PC-3 (cell line): ENCODE data around the gene DST. TPM values are rescaled to one million over a fixed set of nuclear protein-coding genes. Genes with fewer than 3 reads are reported as not detected.

Experiments used
- ATAC-seq: fragments of 200-7000 bp; cut with Tn5 transposase; 2 replicates; pipeline ENCODE4 v1.9.1; 2020; ENCODE audit warnings: mild to moderate bottlenecking, moderate library complexity
- BruUV-seq: library from RNA; stranded (reverse); fragments of 400-500 nt; replicated peaks from 2 replicates; lab custom pipeline; 2021; lab: Mats Ljungman, UMichigan
- CTCF ChIA-PET: fragments of 300-600 bp; sonication (Branson Sonifier 250); formaldehyde crosslinking; loops from one replicate; lab custom pipeline; 2022; ENCODE audit warnings: antibody characterized with exemption; lab: Charles Lee
- POLR2A ChIA-PET: fragments of 300-600 bp; sonication (Branson Sonifier 250); formaldehyde crosslinking; loops from one replicate; lab custom pipeline; 2022; ENCODE audit warnings: antibody characterized with exemption; ENCODE audit not compliant: unreplicated experiment; lab: Charles Lee
- DNase-seq: peaks from one replicate; pipeline ENCODE4 v3.0.0-alpha.2; 2015
- H2AFZ ChIP-seq: fragments of 300-600 bp; sonication (generic); 2 replicates; pipeline ENCODE4 v1.6.0; 2016; ENCODE audit warnings: antibody characterized with exemption, low read length
- H3F3A ChIP-seq: fragments of 300-600 bp; sonication (generic); one replicate; pipeline ENCODE4 v1.6.0; 2017; ENCODE audit warnings: antibody characterized with exemption, low read length, control low read depth, mild to moderate bottlenecking; ENCODE audit not compliant: unreplicated experiment
- H3K27ac ChIP-seq: fragments of 300-600 bp; sonication (generic); 2 replicates; pipeline ENCODE4 v1.5.1; 2016; ENCODE audit warnings: mild to moderate bottlenecking, low read length
- H3K27me3 ChIP-seq: fragments of 300-600 bp; sonication (generic); 2 replicates; pipeline ENCODE4 v1.6.1; 2016; ENCODE audit warnings: low read length, mixed read lengths
- H3K36me3 ChIP-seq: fragments of 300-600 bp; sonication (generic); 2 replicates; pipeline ENCODE4 v1.6.1; 2016; ENCODE audit warnings: low read depth, mixed run types, low read length, mixed read lengths
- H3K4me1 ChIP-seq: fragments of 300-600 bp; sonication (generic); 2 replicates; pipeline ENCODE4 v1.5.1; 2016; ENCODE audit warnings: low read length; ENCODE audit not compliant: insufficient read depth
- H3K4me2 ChIP-seq: fragments of 300-600 bp; sonication (generic); 2 replicates; pipeline ENCODE4 v1.6.0; 2016; ENCODE audit warnings: low read length
- H3K4me3 ChIP-seq: fragments of 300-600 bp; sonication (generic); 2 replicates; pipeline ENCODE4 v1.5.1; 2016; ENCODE audit warnings: mild to moderate bottlenecking, low read length, mixed read lengths
- H3K79me2 ChIP-seq: fragments of 300-600 bp; sonication (generic); 2 replicates; pipeline ENCODE4 v1.6.1; 2017; ENCODE audit warnings: low read length, mixed read lengths
- H3K9ac ChIP-seq: fragments of 300-600 bp; sonication (generic); 2 replicates; pipeline ENCODE4 v1.6.0; 2016; ENCODE audit warnings: mild to moderate bottlenecking, low read length
- H3K9me2 ChIP-seq: fragments of 300-600 bp; sonication (generic); replicated peaks from 2 replicates; pipeline ENCODE4 v1.6.1; 2016; ENCODE audit warnings: mixed run types, low read length, mixed read lengths
- H3K9me3 ChIP-seq: fragments of 300-600 bp; sonication (generic); 2 replicates; pipeline ENCODE4 v1.6.1; 2016; ENCODE audit warnings: low read length, mixed read lengths
- H4K20me1 ChIP-seq: fragments of 300-600 bp; sonication (generic); 2 replicates; pipeline ENCODE4 v1.6.1; 2016; ENCODE audit warnings: low read length, mixed read lengths
- EZH2 ChIP-seq: fragments of 300-600 bp; sonication (generic); IDR thresholded peaks from one replicate; pipeline ENCODE4 v1.6.1; 2017; ENCODE audit warnings: antibody characterized with exemption, mild to moderate bottlenecking, low read length; ENCODE audit not compliant: unreplicated experiment
- EZH2phosphoT487 ChIP-seq: fragments of 300-600 bp; sonication (generic); IDR thresholded peaks from 2 replicates; pipeline ENCODE4 v1.6.1; 2018; ENCODE audit warnings: mild to moderate bottlenecking, antibody characterized with exemption, low read length, borderline replicate concordance
- intact Hi-C: fragments of 100-400 bp; cut with micrococcal nuclease; formaldehyde crosslinking; loops from 2 replicates; pipeline ENCODE4 v1.9.0; 2023
- total RNA-seq: library from RNA; depleted of rRNA; stranded (reverse); fragments of >200 nt; gene quantifications from 2 replicates; pipeline ENCODE4 v1.2.3, GENCODE V29; 2014
- TF ChIP-seq, protein P1 (sequence below): fragments of 300-600 bp; sonication (generic); conservative IDR thresholded peaks from 2 replicates; pipeline ENCODE4 v1.5.1; 2017; ENCODE audit warnings: antibody characterized with exemption, low read depth, mild to moderate bottlenecking, low read length

DST gene
- total RNA-seq, 1 experiment from 2014 or later: 81.5 TPM

- no TSS peak for BruUV-seq
- ATAC-seq (no peak), DNase-seq (no peak)
- Histone ChIP-seq H3K27me3 (no peaks in the 10 kb centered on the region), H3F3A (no peaks in the 10 kb centered on the region), H3K9ac (no peak overlapping the region), H3K36me3 (no peaks in the 10 kb centered on the region), H3K9me2 (no peaks in the 10 kb centered on the region), H4K20me1 (no peaks in the 10 kb centered on the region), H3K4me2 (no peak overlapping the region), H3K79me2 (peaks cover 38% of the 10 kb centered on the region), H3K27ac (no peak overlapping the region), H3K4me1 (peaks cover 96% of the 10 kb centered on the region), H3K4me3 (no peak overlapping the region), H3K9me3 (no peaks in the 10 kb centered on the region), H2AFZ (no peak overlapping the region)
- intact Hi-C loops: no loop called here
- TF ChIP-seq, protein P1, sequence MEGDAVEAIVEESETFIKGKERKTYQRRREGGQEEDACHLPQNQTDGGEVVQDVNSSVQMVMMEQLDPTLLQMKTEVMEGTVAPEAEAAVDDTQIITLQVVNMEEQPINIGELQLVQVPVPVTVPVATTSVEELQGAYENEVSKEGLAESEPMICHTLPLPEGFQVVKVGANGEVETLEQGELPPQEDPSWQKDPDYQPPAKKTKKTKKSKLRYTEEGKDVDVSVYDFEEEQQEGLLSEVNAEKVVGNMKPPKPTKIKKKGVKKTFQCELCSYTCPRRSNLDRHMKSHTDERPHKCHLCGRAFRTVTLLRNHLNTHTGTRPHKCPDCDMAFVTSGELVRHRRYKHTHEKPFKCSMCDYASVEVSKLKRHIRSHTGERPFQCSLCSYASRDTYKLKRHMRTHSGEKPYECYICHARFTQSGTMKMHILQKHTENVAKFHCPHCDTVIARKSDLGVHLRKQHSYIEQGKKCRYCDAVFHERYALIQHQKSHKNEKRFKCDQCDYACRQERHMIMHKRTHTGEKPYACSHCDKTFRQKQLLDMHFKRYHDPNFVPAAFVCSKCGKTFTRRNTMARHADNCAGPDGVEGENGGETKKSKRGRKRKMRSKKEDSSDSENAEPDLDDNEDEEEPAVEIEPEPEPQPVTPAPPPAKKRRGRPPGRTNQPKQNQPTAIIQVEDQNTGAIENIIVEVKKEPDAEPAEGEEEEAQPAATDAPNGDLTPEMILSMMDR: no peak
- TF ChIP-seq EZH2phosphoT487 (no peak), EZH2 (no peak)
- CTCF ChIA-PET: no interaction called here
- POLR2A ChIA-PET: no interaction called here
Measured at GRCh38 chr6:56687551-56687950, 44.9 kb upstream of the DST start.

DNA sequence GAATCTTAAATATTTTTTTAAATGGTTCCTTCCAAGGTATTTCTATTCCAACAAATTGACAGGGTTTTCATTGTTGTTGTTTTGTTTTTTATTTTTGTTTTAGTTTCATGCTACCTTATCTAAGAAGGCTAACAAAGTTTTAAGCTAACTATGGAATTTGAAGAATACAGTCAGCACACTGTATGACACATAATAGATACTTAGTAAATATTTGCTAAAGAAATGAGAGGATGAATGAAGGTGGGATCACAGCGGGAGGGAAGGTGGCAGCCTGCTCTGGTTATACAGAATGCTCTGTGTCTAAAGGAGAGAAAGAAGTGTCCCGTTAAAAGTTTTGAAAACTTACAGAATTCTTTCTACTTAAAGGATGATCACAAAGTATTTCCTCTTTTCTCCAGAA, 43.7 kb upstream of the DST start:
- TF ChIP-seq EZH2 (no peak), EZH2phosphoT487 (no peak)
- TF ChIP-seq, protein P1: no peak
- intact Hi-C loops: no loop called here
- no peak overlapping the region for H2AFZ ChIP-seq
- peak; percentile 63 for DNase-seq
- H4K20me1 ChIP-seq: no peaks in the 10 kb centered on the region
- peaks cover 49% of the 10 kb centered on the region for H3K79me2 ChIP-seq
- no peaks in the 10 kb centered on the region for H3K36me3 ChIP-seq
- peak overlapping the region; percentile 60 for H3K4me2 ChIP-seq
- peak overlapping the region; percentile 16; the same call in 1 of the 2 replicates for H3K4me3 ChIP-seq
- peaks cover 87% of the 10 kb centered on the region for H3K4me1 ChIP-seq
- no peaks in the 10 kb centered on the region for H3K27me3 ChIP-seq
- POLR2A ChIA-PET: no interaction called here
- no peaks in the 10 kb centered on the region for H3K9me3 ChIP-seq
- no peaks in the 10 kb centered on the region for H3K9me2 ChIP-seq
- H3K27ac ChIP-seq: peak overlapping the region; percentile 91
- peak; percentile 61 for ATAC-seq
- H3F3A ChIP-seq: no peaks in the 10 kb centered on the region
- H3K9ac ChIP-seq: no peak overlapping the region
- CTCF ChIA-PET: interaction anchor here (1.0 kb wide), 1 partner anchor 49 kb away, joined by 3 read pairs; no protein-coding TSS in a partner anchor
- BruUV-seq: no TSS peak

DNA sequence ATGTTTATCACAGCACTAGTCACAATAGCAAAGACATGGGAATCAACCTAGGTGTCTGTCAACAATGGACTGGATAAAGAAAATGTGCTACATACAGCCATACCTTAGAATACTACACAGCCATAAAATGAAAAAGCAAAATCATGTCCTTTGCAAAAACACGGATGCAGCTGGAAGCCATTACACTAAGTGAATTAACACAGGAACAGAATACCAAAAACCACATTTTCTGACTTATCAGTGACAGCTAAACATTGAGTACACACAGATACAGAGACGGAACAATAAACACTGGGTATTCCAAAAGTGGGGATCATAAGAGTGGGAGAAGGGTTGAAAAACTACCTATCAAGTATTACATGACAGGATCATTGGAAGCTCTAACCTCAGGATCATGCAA, 43.3 kb upstream of the DST start:
- intact Hi-C loops: no loop called here
- no peak for ATAC-seq

More for the DNA sequence above, 43.3 kb upstream of the DST start:
- Histone ChIP-seq H3K27ac (peak overlapping the region; percentile 91), H2AFZ (no peak overlapping the region), H3K9me3 (no peaks in the 10 kb centered on the region), H3K79me2 (peaks cover 53% of the 10 kb centered on the region), H3F3A (no peaks in the 10 kb centered on the region), H3K9me2 (no peaks in the 10 kb centered on the region), H3K4me2 (peak overlapping the region; percentile 60), H3K9ac (no peak overlapping the region), H3K36me3 (no peaks in the 10 kb centered on the region), H3K4me1 (peaks cover 83% of the 10 kb centered on the region), H3K27me3 (no peaks in the 10 kb centered on the region), H4K20me1 (no peaks in the 10 kb centered on the region), H3K4me3 (no peak overlapping the region)
- BruUV-seq: no TSS peak
- TF ChIP-seq EZH2phosphoT487 (no peak), EZH2 (no peak)
- TF ChIP-seq, protein P1: no peak
- DNase-seq: no peak
- ChIA-PET POLR2A (interaction anchor here (0.5 kb wide), 1 partner anchor 43 kb away, joined by 4 read pairs; the partner anchor contains the start of gene DST), CTCF (interaction anchor here (1.0 kb wide), 1 partner anchor 48 kb away, joined by 3 read pairs; no protein-coding TSS in a partner anchor)
